Loucy (cell line): ENCODE results near the gene BCL2L15.

Experiments
- H2AFZ ChIP-seq: fragments of 200-600 bp; sonication (generic); 2 replicates; pipeline ENCODE4 v1.6.0; 2016; ENCODE audit warnings: antibody characterized with exemption, mild to moderate bottlenecking, low read length, moderate library complexity
- H3F3A ChIP-seq: fragments of 200-600 bp; 2 replicates; pipeline ENCODE4 v1.6.0; 2016; ENCODE audit warnings: antibody characterized with exemption, low read depth, mild to moderate bottlenecking
- H3K27me3 ChIP-seq: fragments of 200-600 bp; sonication (generic); 2 replicates; pipeline ENCODE4 v1.6.1; 2014; ENCODE audit warnings: low read length, mild to moderate bottlenecking; ENCODE audit not compliant: insufficient read depth, poor library complexity, severe bottlenecking
- H3K36me3 ChIP-seq: fragments of 200-600 bp; sonication (generic); 2 replicates; pipeline ENCODE4 v1.6.1; 2016; ENCODE audit warnings: low read length; ENCODE audit not compliant: insufficient read depth
- H3K4me1 ChIP-seq: fragments of 200-600 bp; sonication (generic); 2 replicates; pipeline ENCODE4 v1.5.1; 2014; ENCODE audit warnings: low read length, mild to moderate bottlenecking; ENCODE audit not compliant: insufficient read depth, poor library complexity, severe bottlenecking
- H3K4me2 ChIP-seq: fragments of 200-600 bp; sonication (generic); 2 replicates; pipeline ENCODE4 v1.6.0; 2014; ENCODE audit warnings: antibody characterized with exemption, low read length, low read depth, mild to moderate bottlenecking; ENCODE audit not compliant: poor library complexity, severe bottlenecking
- H3K4me3 ChIP-seq: fragments of 200-600 bp; sonication (generic); 2 replicates; pipeline ENCODE4 v1.5.1; 2014; ENCODE audit warnings: low read length, mild to moderate bottlenecking, mixed read lengths; ENCODE audit not compliant: poor library complexity, severe bottlenecking
- H3K79me2 ChIP-seq: fragments of 200-600 bp; sonication (generic); 2 replicates; pipeline ENCODE4 v1.6.1; 2014; ENCODE audit warnings: low read length; ENCODE audit not compliant: insufficient read depth
- H3K9ac ChIP-seq: fragments of 200-600 bp; sonication (generic); 2 replicates; pipeline ENCODE4 v1.6.0; 2014; ENCODE audit warnings: mild to moderate bottlenecking, low read depth, low read length, moderate library complexity; ENCODE audit not compliant: poor library complexity, severe bottlenecking
- H3K9me2 ChIP-seq: fragments of 200-600 bp; sonication (generic); replicated peaks from 2 replicates; pipeline ENCODE4 v1.6.1; 2016; ENCODE audit warnings: low read depth, low read length, mixed read lengths
- H3K9me3 ChIP-seq: fragments of 200-600 bp; sonication (generic); 2 replicates; pipeline ENCODE4 v1.6.1; 2014; ENCODE audit warnings: mild to moderate bottlenecking, antibody characterized with exemption, low read length, low read depth; ENCODE audit not compliant: insufficient read depth
- H4K20me1 ChIP-seq: fragments of 200-600 bp; sonication (generic); 2 replicates; pipeline ENCODE4 v1.6.0; 2014; ENCODE audit warnings: antibody characterized with exemption, low read length, mild to moderate bottlenecking; ENCODE audit not compliant: insufficient read depth, poor library complexity, severe bottlenecking
- EZH2phosphoT487 ChIP-seq: fragments of 200-600 bp; IDR thresholded peaks from 2 replicates; pipeline ENCODE4 v1.6.1; 2018; ENCODE audit warnings: antibody characterized with exemption, mild to moderate bottlenecking, moderate library complexity, borderline replicate concordance
- TF ChIP-seq, protein P1 (sequence below): fragments of 200-600 bp; sonication (generic); conservative IDR thresholded peaks from 2 replicates; pipeline ENCODE4 v1.5.1; 2014; ENCODE audit warnings: mild to moderate bottlenecking, antibody characterized with exemption, low read length

Gene BCL2L15

DNA sequence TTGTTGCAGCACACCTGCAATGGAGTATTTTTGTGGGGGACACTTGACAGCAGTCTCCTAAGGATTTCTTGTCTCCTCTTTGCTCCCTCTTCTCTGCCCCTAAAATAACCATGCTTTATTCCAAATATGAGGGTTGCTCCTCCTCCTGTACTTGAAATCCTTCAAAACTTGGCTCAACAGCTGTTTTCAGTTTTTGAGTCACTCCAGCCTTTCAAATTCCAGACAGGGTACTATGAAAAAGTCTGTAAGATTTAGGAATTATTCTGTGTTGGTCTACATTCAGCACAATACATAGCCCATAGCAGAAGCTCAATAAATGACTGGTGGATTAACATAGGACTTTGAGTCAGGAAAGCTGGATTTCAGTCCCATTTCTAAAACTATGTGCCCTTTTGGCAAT, 11.7 kb upstream of the BCL2L15 start:
- Histone ChIP-seq H3K4me1 (peaks cover 28% of the 10 kb centered on the region), H3K4me3 (no peak overlapping the region)
- TF ChIP-seq, protein P1, sequence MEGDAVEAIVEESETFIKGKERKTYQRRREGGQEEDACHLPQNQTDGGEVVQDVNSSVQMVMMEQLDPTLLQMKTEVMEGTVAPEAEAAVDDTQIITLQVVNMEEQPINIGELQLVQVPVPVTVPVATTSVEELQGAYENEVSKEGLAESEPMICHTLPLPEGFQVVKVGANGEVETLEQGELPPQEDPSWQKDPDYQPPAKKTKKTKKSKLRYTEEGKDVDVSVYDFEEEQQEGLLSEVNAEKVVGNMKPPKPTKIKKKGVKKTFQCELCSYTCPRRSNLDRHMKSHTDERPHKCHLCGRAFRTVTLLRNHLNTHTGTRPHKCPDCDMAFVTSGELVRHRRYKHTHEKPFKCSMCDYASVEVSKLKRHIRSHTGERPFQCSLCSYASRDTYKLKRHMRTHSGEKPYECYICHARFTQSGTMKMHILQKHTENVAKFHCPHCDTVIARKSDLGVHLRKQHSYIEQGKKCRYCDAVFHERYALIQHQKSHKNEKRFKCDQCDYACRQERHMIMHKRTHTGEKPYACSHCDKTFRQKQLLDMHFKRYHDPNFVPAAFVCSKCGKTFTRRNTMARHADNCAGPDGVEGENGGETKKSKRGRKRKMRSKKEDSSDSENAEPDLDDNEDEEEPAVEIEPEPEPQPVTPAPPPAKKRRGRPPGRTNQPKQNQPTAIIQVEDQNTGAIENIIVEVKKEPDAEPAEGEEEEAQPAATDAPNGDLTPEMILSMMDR = no peak
- TF ChIP-seq EZH2phosphoT487 = no peak

DNA sequence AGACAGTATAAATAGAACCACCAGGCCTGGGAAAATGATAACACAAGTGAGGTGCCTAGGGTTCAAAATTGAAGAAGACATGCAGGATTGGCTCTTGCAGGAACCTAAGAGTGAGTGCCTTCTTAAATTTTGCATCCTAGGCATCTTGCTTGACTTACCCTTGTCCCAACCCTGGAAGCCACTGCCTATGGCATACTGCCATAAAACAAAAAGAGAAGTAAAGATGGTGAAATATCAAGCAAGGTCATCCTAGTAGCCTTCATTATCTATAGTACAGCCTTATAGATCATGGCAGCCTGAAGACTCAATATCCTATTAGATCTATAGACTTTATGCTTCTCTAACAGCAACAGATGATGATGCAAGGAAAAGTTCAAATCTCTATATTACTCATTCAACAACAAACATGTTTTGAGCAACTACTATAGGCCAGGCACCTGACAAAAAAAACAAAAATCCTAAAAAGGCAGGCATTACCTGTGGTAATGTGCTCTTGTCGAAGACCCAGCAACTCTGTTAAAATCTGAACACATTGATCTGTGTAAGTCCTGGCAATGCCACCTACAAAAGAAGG, 10.9 kb upstream of the BCL2L15 start:
- no peaks in the 10 kb centered on the region for H3K9me2 ChIP-seq
- H3K9ac ChIP-seq = no peak overlapping the region
- H3K4me1 ChIP-seq = peaks cover 21% of the 10 kb centered on the region
- no peak overlapping the region for H3K4me3 ChIP-seq
- H3F3A ChIP-seq = no peaks in the 10 kb centered on the region
- H3K36me3 ChIP-seq = peaks cover 17% of the 10 kb centered on the region; the same call in 1 of the 2 replicates
- H4K20me1 ChIP-seq = no peaks in the 10 kb centered on the region
- no peak overlapping the region for H2AFZ ChIP-seq
- TF ChIP-seq EZH2phosphoT487 = no peak
- TF ChIP-seq, protein P1 = no peak
- H3K79me2 ChIP-seq = peaks cover 23% of the 10 kb centered on the region
- H3K27me3 ChIP-seq = no peaks in the 10 kb centered on the region
- no peaks in the 10 kb centered on the region for H3K9me3 ChIP-seq
- H3K4me2 ChIP-seq = no peak overlapping the region

More for the DNA sequence above, 11.7 kb upstream of the BCL2L15 start:
- no peaks in the 10 kb centered on the region for H4K20me1 ChIP-seq
- H3K4me2 ChIP-seq = peak overlapping the region; percentile 17
- H3K9ac ChIP-seq = no peak overlapping the region
- peaks cover 31% of the 10 kb centered on the region for H3K79me2 ChIP-seq
- no peaks in the 10 kb centered on the region for H3K9me2 ChIP-seq
- peaks cover 16% of the 10 kb centered on the region; the same call in 1 of the 2 replicates for H3K36me3 ChIP-seq
- no peak overlapping the region for H2AFZ ChIP-seq
- H3F3A ChIP-seq = no peaks in the 10 kb centered on the region
- no peaks in the 10 kb centered on the region for H3K9me3 ChIP-seq
- H3K27me3 ChIP-seq = no peaks in the 10 kb centered on the region

DNA sequence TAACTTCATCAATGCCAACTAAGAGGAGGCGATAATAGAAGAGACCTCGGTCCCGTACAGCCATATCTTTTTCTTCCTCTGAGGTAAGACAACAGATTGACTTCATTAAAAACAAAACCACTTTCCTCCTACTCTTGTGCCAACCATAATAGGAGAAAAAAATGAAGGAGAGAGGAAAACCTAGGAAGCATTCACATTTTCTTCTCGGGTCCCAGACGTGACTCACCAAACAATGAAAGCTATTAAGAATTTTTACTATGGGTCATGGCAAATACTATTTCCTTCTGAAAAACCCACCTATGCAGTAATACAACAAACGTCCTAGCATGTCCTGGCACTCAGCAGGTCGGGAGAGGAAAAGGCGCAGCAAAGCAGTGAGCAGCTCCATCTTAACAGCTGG, 8.6 kb upstream of the BCL2L15 start:
- no peak for TF ChIP-seq EZH2phosphoT487
- TF ChIP-seq, protein P1 = no peak
- Histone ChIP-seq H3K9ac (no peak overlapping the region), H3K9me2 (no peaks in the 10 kb centered on the region), H3K4me1 (no peaks in the 10 kb centered on the region), H3K27me3 (no peaks in the 10 kb centered on the region), H3K9me3 (no peaks in the 10 kb centered on the region), H3K36me3 (peaks cover 17% of the 10 kb centered on the region; the same call in 1 of the 2 replicates), H2AFZ (no peak overlapping the region), H3F3A (no peaks in the 10 kb centered on the region), H3K4me3 (no peak overlapping the region), H3K79me2 (no peaks in the 10 kb centered on the region), H3K4me2 (no peak overlapping the region), H4K20me1 (no peaks in the 10 kb centered on the region)
